B cell (primary cell): Measurements from ENCODE around the gene MEIOB.

ENCODE experiments used
- CTCF ChIP-seq: fragments of 200-600 bp; IDR thresholded peaks from one replicate; pipeline ENCODE4 v1.8.0; 2022; ENCODE audit warnings: antibody characterized with exemption, mild to moderate bottlenecking
- EZH2 ChIP-seq: IDR thresholded peaks from 2 replicates; pipeline ENCODE4 v1.6.1; 2012; ENCODE audit warnings: borderline replicate concordance, low read depth, mild to moderate bottlenecking, moderate library complexity, low read length; ENCODE audit not compliant: insufficient read depth, poor library complexity, severe bottlenecking

DNA sequence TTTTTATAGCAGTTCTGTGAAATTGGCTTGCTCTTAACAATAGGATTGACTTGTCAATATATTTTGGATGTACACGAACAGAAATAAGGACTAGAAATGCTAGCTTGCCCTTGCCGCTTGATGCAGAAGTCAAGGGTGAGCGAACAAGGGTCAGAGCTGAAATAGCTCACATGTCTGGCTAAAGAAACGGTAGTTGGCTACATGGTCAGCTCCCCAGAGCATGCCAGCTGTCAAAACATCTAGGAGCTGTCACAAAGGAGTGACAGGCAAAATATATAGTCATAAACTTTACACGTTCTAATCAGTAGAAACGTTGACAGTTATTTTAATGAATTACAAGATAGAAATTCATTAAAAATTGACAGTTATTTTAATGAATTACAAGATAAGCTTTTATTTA lies 2.9 kb upstream of the MEIOB start:
- TF ChIP-seq EZH2 (no peak), CTCF (no peak)
